ENCODE results near the gene LSM2.
A peak's percentile ranks its signal among the peaks of the same experiment; 100 is the strongest.
"Not testable (repeated sequence)": the region's sequence is repeated elsewhere in the genome, so short reads cannot be mapped to it uniquely, and the experiment has no call there.

LSM2 gene

DNA sequence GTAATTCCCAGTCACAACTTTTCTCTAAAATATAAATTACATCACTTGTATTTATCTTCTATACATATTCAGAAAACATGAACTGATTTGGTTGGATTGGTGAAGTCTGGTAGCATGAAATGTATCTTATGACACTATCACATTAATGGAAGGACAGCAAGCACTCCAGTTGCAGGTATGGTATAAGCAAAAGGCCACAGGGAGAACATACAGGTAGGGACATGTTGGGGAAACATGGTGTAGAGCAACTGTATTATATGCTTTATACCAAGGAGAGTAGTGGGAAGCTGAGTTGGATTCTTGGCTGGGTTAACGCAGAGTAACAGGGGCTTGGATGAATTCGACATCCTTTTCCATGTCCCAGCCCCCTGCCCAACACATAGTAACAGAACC lies 9.8 kb downstream of the LSM2 start:
- DNase-seq, result no peak

GRCh38 chr6:31795616-31796298 lies 11.0 kb downstream of the LSM2 start, which contains the start of gene VARS1:
TSS of gene VARS1 (minus strand) at chr6:31795752. CDS start at chr6:31795217, 535 bp downstream.
- peak; percentile 89 to 92 for DNase-seq

DNA sequence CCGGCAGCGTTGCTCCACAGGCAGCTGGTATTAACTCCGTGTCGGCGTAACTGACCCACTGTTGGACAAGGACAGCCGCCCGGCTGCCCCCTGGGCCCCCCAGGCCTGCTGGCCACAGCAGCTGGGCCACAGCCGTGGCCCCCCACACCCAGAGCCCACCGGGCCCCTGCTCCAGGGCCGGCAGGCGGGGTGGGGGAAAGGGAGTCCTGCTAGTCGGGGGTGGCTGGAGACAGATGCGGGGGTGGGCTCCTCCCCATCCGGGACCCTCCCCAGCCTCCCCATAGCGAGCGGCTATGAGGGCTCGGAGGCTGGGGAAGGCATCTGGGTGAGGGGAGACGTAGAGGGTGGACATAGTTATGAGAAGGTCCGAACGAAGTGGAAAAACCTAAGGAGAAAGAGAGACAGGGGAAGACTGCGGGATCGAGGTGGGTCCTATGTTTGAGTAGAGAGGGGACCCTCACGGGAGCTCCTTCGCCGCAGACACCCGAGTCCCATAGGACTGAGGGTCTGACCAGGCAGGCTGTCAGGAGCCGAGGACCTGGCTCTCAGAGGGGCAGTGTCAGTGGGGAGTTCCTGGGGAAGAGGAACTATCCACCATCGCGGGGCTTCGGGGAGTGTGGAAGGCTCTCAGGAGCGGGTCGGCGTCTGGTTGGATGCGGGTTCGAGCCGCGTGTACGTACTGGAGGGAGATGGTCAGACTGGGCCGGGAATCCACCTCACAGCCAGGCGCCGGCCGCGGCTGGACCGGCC lies 11.7 kb downstream of the LSM2 start:
- no peak for DNase-seq

DNA sequence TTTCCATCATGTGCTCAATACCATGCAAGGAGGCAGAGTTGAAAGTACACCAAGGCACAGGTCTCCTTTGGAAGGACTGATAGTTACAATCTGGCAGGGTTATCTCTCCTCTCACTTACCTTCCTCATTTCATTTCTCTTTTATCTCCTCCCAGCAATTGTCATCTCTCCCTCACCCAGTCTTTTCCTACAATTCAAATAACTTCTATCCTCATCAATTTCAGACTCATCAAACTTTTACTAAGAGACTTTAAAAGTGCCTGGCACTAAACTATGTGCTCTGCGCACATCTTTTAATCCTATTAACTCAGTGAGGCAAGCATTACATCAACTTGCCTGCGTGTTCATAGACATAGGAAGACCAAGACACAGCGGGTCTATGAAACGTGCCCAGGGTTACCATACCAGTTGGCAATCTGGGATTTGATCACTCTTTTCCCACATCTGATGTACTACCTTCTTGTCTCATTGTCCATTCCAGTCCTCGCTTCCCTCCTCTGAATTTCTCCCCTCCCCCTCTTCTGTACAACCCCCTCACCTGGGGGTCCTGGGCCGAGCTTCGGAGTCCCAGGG lies 12.4 kb downstream of the LSM2 start:
- DNase-seq, result no peak

DNA sequence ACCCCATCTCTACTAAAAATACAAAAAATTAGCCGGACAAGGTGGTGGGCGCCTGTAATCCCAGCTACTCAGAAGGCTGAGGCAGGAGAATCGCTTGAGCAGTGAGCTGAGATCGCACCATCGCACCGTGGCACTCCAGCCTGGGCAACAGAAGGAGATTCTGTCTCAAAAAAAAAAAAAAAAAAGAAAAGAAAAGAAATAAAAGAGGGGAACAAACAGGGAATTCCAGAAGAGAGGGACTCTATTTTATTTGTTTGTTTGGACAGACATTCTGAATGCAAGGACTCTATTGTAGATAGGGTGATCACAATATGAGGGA lies 12.9 kb downstream of the LSM2 start:
- DNase-seq, result not testable (repeated sequence)

DNA sequence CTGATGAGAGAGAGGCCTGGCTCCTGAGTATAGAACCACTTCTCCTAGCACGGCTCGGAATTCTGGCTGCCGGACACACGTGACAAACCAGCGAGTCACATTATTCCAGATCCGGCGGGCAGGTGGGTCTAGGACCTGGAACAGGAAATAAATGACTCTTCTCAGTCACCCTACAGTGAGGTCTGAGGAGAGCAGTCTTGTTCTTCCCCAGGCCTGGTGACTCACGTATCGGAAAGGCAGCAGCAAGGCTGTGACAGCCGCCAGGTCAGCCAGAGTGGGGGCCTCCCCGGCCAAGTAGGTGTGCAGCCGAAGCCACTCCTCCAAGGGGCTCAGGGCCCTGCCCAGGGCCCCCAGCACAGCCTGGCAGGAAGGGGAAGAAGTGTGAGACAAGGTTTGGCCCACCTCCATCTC lies 14.0 kb downstream of the LSM2 start:
- no peak for DNase-seq

DNA sequence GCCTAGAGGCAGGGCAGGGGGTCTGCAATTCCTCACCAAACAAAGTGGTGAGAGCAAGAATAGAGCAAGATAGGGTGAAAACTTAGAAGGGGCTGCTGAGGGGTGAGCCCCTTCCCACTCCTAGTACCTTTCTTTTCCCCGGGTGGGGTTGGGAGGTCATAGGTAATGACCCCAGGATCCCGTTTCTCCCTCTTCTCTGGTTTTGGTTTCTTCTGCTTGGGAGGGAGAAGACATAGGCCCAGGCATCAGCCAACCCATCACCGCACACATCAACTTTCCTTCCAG lies 14.7 kb downstream of the LSM2 start:
- no peak for DNase-seq

DNA sequence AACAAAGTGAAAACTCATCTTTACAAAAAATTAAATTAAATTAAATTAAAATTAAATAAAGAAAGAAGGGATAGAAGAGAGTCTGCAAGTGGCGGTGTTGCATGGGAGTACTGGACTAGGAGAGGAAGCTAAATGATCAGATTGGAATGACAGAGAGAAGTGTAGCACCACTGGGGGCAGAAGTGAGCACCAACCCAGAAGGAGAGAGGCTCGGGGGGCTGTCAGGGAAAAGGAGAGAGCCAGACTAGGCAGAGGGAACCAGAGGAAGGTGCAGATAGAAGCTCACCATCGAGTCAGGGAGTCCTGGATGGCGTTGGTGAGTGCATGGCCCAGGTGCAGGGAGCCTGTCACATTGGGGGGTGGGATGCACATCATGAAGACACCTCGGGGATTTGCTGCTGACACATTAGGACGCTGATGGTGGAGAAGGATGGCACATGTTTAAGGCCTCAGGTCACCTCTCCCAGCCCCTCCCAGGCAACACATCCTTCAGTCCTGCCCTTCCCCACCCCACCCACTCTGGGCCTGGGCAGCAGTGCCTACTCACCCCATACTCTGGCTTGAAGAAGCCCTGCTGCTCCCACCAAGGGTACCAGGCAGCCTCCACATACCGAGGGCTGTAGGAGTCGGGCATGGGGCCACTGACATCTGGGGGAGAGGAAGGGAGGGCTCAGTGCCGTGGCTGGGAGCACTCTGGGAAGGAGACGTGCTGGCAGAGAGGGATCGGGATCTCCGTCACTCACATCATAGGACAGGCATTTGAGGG lies 15.3 kb downstream of the LSM2 start:
- DNase-seq, result peak in 1 of 2 donors; percentile 24

- no peak for DNase-seq
Observed at GRCh38 chr6:31785475-31785874, 21.3 kb downstream of the LSM2 start.

DNA sequence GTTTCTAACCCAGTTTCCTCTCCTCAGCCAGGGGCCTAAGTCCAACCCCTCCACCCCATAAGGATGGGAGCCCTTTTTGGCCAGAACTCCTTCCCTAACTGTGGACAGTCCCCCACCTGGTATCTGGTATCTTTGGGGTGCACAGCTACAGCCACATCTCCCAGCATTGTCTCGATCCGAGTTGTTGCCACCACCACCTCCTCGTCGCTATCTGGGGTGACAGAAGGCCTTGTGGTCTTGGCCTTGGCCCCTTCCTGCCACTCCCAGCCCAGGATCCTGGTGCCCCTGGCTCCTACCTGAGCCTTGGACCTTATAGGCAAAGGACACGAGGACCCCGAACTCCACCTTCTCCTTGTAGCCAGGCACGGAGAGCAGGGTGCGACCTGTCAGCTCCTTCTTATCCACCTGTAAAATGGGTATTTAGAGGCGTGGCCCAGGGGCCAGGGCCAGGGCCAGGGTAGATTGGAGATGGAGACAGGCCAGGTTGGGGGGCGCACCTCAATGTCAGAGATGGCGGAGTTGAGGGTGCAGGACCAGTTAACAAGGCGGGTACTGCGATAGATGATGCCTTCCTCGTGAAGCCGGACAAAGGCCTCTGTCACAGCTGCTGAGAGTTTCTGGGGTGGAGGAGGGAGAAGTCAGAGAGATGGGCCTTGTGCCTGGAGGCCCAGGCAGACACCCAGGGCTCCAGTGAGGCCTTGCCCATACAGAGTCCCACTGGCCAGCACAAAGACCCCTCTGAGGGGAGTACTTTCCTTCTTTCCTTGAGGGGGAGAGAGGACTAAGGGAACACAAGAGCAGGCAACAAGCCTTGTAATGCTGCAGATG lies 22.5 kb downstream of the LSM2 start:
- no peak for DNase-seq

DNA sequence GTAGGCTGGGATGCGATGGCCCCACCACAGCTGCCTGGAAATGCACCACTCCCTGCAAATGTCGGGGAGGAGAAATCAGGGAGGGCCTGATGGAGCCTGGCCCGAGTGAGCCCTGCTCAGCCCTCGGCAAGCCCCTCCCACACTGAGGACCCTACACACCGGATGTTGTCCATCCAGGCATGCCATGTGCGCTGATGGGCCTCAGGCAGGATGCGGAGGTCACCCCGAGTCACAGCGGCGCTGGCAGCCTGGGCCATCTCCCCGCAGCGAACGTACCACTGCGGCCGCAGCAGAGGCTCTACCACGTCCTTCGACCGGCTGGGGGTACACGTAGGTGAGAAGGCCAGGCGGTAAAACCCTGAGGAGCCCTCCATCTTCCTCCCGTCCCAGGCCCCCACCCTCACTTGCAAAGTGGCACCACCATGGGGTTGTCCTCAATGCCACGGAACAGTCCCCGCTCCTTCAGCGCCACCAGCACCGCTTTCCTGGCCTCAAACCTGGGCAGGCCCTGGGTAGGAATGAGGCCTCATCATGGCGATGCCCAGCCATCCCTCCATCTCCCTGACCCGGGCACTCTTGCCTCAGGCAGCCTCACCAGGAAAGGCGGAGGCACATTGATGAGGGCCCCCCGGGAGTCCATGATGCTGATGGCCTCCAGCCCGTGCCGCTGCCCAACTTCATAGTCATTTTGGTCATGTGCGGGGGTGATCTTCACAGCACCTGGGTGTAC lies 24.5 kb downstream of the LSM2 start:
- no peak for DNase-seq

GRCh38 chr6:31781244-31782125 lies 25.3 kb downstream of the LSM2 start:
- DNase-seq, result no peak

- DNase-seq, result no peak
Observed at GRCh38 chr6:31780507-31781243, 26.1 kb downstream of the LSM2 start.

- DNase-seq, result no peak
Observed at GRCh38 chr6:31779908-31780307, 26.9 kb downstream of the LSM2 start.

DNA sequence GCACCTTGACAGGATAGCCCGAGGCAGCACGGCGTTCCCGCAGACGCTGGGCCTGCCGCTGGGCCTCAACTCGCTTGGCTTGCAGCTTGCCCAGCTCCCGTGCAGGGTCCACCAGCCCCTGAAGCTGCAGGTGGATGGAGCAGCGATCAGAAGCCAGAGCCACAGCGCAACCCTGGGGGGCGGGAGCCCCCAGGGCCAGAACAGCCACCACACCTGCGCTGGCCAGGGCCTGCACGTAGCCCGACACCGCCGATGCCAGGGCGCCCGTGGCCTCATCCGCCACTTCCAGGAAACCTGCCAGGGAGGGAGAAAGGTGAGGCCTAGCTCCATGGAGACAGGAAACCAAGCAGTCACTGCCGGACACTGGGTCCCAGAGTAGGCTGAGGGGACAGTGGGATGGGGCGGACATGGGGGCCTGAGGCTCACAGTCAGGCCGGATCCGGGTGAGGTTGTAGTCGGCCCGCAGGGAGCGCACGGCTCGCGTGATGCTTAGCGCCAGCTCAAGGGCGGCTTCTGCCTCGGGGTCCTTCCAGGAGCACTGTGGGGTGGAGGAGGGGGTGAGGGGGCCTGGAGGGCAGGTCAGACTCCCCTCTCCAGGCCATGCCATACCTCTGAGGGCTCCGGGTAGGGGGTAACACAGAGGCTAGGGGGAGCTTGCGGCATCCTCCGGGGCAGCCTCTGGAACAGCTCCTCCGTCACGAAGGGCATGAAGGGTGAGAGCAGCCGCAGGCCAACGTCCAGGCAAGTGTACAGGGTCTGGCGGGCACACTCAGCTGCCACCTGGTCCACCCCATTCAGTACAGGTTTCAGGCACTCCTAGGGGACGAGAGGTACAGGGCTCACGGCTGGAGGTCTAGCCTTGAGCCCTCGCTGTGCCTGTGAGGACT lies 27.5 kb downstream of the LSM2 start:
- no peak for DNase-seq

DNA sequence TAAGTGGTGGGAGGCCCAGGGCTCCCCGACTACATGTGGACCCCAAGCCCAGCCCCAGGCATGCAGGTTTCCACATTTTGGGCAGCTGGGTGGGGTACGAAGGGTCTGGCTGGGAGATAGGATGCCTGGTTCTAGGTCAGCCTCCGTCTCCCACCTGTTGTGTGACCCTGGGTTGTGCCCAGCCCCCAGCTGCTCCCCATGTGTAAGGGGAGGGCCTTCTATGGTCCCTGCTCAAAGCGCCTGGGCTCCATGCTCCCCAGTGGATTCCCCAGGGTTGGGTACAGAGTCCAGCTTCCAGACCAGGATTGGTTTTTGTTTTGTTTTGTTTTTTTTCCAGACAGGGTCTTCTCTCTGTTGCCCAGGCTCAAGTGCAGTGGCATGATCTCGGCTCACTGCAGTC lies 28.6 kb downstream of the LSM2 start:
- no peak for DNase-seq

- DNase-seq, result no peak
Observed at GRCh38 chr6:31777667-31778050, 29.1 kb downstream of the LSM2 start.

- DNase-seq, result peak; percentile 79 to 85
Observed at GRCh38 chr6:31776989-31777666, 29.6 kb downstream of the LSM2 start, which contains the start of gene VWA7. TSS of gene VWA7 (minus strand) at chr6:31777328. CDS start at chr6:31776779, 549 bp downstream.
